Measurements from ENCODE around the gene PLEK.
"Not testable (repeated sequence)": the region's sequence is repeated elsewhere in the genome, so short reads cannot be mapped to it uniquely, and the experiment has no call there.

PLEK gene

GRCh38 chr2:68441179-68441993 lies 76.3 kb downstream of the PLEK start:
- DNase-seq (ENCODE audit: low read depth) = peak; percentile 60

DNA sequence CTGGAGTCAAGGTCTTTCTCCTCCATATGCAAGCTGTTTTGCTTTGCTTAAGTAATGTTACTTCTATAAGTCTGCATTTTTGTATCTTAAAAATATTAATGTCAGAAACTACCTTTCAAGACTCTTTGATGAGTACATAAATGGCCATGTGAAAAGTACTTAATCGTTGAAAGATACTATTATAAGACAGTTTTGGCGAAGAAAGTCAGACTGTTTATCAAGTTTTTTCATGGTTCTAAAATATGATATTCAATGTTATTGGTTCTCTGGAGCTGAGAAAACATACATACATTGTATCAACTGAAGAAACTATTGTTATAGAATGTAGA lies 76.9 kb downstream of the PLEK start:
- no peak for DNase-seq (ENCODE audit: low read depth)

- DNase-seq (ENCODE audit: low read depth) = not testable (repeated sequence)
Measured at GRCh38 chr2:68446425-68446824, 81.3 kb downstream of the PLEK start.
